GM21447 (cell line): ENCODE results near the gene PNLIPRP2.

Experiments used
- ATAC-seq: cut with Tn5 transposase; IDR thresholded peaks from one replicate; pipeline ENCODE4 v1.9.1; 2021; ENCODE audit not compliant: unreplicated experiment

PNLIPRP2 gene

DNA sequence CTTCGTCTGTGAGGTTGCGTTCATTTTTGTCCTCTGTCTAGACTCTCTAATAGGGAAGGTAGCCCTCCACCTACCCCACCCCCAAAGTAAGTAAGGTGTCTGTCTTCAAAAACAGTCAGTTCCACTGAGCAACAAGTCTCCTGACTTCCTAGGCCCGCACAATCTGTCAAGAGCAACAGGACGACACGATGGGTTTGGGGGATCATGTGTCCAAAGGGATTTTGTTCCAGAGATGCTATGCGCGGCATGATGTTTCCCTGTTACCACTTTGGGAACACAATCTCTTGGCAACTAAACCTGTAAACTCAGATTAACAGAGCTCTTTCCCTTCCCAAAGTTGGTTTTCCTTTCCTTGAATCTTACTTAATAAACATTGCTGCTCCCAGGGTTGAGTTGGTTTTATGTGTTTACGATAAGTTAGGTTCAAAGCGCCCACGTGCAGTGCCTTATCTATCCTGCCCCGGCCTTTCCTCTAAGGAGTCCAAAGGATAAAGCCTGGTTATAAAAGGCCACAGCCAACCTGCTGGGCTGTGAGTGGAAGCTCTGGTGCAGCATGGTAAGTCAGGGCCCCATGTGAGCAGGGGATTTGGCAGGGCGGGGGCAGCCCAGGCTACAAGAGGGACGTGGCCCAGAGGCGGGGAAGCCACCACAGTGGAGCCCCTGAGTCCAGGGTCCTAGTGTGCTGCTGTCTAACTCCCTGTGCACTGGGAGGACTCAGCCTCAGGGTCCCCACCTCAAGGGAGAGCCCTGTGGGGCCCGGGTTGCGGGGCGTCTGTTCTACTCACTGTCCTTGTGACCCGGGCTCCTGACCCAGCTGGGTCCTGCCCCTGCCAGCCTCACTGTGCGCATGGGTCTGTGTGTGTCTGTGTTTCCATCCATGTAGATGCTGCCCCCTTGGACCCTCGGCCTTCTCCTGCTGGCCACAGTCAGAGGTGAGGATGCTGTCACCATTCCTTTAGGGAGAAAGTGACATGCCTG, at the start of gene PNLIPRP2:
Gene PNLIPRP2 (plus strand): TSS at position 531 of the 978 bp plus-strand sequence.
- ATAC-seq = no peak

DNA sequence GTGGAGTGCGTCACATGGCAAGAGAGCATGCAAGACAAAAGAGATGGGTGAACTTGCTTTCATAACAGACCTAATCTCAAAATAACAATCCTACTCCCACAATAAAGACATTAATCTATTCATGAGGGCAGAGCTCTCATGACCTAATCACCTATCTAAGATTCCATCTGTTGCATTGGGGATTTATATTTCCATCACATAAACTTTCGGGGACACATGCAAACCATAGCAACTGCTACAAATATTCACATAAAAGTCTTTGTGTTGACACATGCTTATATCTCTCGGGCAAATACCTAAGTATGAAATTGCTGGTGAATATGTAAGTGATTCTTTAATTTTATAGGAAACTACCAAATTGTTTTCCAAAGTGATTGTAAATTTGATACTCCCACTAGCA, 46.0 kb upstream of the PNLIPRP2 start:
- ATAC-seq = no peak

DNA sequence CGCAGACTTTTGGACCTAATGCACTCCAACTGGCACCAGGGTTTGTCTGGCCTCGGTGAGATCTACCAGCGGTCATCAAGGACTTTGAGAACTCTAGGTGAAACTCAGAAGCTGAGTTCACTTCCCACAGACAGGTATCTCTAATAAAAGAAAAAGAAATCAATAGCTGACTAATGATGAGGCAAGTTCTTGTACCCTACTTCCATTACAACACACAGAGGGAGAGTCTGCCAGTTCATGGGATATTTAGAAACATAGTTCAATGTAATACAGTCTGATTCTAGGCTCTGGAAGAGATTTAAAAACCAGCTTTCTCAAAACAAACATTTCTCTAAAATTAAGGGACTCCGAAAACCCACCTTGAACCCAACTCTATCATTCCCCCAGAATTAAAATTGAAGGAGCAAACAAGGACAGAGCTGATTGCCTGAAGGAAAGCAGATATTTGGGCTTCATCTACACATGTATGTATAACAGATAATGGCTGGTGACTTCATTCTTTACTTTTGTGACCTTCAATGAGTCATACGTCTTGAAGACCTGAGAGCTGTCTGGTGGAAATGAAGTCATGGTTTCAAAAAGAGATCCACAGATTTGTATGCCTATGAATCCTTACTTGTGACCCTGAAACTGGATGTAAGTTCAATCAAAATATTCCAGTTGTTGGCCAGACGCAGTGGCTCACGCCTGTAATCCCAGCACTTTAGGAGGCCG, 32.7 kb upstream of the PNLIPRP2 start:
- no peak for ATAC-seq

DNA sequence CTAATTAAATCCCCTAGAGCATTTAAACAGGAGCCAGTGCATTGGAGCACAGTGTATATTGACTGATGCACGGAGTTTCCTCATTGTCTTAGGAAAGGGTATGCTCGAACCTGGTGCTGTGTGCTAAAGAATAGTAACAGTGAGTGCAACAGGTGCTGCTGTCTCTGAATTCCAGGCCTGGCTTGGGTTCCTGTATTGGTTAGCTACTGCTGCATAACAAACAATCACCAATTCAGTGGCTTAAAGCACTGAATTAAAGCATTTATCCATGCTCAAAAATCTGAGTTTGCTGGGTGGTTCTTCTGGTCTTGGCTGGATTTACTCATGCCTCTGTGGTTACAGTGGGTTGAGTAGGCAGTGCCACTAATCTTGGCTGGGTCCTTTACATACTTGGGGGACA, 31.8 kb upstream of the PNLIPRP2 start:
- ATAC-seq = no peak

DNA sequence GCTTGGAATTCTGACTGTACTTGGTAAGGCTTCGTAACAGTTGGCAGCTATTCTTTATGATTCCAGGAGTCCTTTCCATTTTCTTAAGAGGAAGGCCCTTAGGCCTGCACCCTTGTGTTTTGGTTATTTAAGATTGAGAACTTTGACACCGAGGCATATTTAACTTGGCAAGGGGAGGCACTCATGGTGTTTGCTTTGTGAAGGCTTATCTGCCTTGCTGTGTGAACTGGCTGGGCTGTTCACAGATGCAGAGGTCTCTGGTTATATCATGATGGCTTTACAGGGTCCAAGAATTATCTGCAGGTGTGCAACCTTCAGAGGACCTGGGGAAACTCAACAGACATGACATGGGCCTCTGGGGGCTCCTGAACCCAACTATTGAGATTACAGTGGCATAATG, 30.8 kb upstream of the PNLIPRP2 start:
- ATAC-seq = no peak

DNA sequence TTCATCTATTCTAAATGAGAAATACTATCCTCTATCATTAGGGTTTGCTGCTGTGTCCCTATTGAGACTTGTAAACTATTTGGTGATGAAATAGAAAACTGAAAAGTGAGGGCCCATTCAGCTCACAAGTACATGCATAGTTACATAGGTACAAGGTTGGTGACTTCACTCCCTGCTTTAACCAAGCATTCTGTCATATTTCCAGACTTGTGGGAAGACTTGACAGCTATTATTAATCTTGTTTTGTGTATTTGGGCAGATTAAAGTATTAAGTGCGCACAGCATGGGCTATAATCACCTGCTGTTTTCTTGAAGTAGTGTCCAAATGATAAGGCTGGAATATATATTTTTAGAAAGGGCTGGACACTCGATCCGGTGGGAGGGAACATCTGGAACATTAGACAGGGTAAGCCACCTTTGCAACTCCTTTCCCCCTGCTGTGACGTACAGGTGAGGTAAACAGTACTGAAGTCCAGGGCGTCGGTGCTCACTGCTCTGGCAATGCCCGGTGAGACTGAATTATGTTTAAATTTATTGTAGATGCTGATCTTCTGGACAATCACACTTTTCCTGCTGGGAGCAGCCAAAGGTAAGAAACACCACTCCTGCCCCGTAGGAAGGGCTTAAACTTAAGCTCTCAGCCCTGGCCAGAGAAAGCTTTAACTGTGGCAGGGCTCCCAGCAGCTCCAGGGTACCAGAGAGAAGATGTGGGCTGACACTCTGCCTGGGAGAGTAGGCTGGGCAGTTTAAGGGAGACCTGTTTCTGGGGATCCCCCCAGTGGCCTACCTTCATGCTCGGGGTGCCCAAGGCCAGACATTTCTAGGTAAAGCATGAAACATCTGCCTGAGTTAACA, 29.9 kb upstream of the PNLIPRP2 start, which contains the start of gene PNLIPRP1:
Gene PNLIPRP1 (plus strand): TSS at position 370 of the 855 bp plus-strand sequence. CDS start 171 bp downstream, at position 541.
- no peak for ATAC-seq

DNA sequence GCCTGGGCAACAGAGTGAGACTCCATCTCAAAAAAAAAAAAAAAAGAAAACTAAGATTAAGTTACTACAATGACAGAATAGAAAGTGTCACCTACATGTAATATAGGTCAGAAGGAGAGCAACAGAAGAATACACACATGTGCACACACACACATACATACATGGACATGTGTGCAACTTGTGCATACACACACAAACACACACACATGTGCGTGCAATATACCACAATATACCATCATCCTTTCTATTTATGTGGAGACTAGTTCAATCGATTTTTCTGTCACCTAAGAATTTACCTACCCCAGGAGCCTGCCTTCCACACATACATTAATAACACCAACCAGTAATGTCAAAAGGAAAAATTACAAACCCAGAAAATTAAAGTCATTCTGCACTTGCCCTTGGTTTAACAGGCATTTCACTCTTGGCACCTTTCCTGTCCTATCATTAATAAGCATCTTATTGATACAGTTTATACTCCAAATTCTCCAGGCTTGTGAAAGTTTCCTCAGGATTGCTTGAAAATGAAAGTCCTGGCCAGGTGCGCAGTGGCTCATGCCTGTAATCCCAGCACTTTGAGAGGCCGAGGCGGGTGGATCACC, 27.5 kb upstream of the PNLIPRP2 start:
- no peak for ATAC-seq

DNA sequence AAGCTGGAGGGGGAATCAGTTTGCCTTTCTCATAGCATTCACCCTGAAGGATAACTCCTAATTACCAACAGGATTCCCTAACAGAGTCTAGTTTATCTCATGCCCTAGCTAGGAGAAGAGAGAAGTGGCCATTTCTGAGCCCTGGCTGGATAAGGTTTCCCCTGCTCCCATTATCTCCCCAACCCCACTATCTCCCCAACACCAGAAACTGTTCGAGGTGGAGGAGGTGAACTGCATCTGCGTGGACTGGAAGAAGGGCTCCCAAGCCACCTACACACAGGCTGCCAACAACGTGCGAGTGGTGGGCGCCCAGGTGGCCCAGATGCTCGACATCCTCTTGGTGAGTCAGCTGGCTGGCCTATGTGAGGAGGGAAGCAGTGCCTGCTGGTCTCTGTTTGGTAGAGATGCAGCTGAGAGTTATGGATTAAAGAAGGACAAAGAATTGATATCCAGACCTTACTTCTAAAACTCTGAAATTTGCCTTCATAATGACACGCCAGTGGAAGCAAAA, 26.2 kb upstream of the PNLIPRP2 start:
- ATAC-seq = no peak

DNA sequence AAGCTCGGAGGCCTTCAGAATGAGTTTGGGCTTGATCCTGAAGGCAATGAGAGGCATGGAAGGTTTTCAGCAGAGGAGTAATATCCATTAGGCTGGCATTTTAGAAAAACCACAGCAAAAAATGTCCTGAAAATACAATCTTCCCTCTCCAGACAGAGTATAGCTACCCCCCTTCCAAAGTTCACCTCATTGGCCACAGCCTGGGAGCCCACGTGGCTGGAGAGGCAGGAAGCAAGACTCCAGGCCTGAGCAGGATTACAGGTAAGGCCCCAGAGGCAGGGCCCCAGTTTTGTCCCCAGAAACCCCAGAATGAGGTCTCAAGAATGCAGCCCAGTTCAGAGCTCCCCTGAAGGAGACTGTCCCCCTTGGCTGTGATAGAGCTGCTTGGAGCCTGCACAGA, 24.7 kb upstream of the PNLIPRP2 start:
- no peak for ATAC-seq

DNA sequence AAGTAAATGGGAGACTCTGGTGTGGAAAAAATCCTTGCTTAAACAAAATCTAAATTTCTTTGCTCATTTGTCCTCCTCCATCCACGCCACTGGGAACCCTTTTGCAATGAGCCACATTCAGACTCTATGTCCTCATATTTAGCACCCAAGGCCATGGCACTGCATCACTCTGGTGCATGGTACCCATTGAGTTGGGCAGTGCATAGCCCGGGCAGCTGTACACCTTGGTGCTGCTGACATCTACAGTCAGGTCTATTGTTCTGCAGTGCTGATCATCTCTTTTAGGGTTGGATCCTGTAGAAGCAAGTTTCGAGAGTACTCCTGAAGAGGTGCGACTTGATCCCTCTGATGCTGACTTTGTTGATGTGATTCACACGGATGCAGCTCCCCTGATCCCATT, 23.2 kb upstream of the PNLIPRP2 start:
- no peak for ATAC-seq

DNA sequence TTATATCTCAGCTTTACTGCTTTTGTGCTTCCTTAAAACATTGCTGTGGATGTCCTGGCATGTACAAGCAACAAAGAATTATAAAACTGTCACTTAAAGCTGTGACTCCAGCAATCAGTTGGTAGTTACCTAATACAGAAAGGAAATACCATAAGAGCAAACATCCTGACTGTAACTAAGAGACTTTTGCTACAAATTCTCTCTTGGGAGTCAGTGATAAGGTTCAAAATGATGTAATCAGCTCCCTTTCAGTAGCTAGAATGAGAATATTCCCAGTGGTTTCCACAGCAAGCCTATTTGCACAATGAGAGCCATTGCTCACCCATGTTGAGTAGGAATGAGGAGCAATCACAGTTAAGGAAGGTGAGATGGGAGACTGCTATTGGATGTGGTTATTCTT, 22.4 kb upstream of the PNLIPRP2 start:
- no peak for ATAC-seq

DNA sequence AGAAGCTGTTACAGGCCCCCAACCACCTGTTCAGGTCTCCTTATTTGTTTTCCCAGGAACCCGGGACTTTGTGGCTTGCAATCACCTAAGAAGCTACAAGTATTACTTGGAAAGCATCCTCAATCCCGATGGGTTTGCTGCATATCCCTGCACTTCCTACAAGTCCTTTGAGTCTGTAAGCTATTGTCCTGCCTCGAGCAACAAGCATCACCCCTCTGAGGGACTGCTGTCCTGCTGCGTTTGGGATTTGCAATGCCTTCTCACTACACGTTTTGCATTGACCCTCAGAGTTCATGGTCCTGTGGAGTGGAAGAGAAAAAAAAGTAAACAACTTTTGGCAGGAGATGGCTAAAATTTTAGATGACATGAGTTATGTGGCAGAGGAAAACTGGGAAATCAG, 20.8 kb upstream of the PNLIPRP2 start:
- no peak for ATAC-seq

DNA sequence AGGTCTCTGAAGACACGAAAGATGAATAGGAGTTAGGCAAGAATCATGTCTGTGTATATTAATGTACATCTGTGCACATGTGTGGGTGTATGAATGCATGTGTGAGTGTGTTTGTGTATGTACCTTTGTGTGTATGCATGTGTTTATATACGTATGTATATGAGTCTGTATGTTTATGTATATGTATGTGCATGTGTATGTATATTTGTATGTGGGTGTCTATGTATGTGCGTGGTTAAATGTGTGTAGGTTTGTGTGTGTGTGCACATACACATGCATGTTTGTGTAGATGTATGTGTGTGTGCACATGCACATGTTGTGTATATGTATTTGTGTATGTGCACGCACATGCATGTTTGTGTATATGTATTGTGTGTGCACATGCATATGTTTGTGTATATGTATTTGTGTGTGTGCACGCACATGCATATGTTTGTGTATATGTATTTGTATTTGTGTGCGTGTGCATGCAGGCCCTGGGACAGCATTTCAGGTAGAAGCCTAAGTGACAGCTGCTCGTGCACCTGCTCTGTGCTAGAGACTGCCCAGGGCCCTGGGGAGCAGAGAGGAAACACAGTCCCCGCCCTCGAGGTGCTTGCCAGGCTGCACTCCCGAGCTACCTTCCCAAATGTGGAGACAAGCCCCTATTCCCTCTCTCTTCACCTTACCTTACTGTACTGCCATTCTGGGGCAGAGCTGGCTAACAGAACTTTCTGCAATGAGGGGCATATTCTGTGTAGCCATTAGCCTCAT, 17.9 kb upstream of the PNLIPRP2 start:
- no peak for ATAC-seq

DNA sequence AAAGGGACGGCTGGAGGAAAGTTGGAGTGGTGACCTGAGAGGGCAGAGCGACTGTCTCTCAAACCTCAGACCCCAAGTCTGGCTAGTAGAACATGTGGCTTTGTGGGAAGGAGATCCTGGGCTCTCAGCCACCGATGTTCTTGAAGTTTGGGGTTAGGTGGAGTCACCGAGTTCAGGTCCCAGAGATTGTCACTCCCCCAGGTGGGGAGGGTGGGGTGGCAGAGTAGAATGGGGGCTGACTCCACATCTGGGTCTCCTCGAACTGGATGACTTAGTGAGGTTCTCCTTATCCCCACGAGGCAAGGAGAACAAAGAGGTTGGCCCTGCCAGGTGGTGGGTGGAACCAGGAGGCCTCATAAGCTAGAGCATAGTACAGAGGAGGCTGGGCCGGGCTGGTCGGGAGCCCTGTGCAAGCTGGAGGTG, 14.7 kb upstream of the PNLIPRP2 start:
- ATAC-seq = no peak

DNA sequence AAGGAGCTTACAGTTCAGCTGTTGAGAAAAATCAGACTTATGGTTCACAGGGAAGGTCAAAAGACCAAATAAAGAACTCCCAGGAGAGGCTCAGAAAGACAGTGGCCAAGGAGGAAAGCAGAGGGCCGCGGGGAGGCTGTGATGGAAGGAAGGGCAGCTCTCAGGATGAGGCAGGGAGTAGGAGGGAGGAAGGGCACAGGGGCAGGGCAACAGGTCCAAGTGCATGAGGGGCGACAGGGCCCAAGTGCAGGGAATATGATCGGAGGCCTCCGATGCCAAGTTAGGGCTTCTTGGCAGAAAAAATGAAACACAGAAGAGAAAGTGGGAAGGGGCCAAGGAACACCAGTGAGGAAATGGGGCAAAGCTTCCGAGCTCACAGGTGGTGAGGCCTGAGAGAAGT, 13.4 kb upstream of the PNLIPRP2 start:
- no peak for ATAC-seq

DNA sequence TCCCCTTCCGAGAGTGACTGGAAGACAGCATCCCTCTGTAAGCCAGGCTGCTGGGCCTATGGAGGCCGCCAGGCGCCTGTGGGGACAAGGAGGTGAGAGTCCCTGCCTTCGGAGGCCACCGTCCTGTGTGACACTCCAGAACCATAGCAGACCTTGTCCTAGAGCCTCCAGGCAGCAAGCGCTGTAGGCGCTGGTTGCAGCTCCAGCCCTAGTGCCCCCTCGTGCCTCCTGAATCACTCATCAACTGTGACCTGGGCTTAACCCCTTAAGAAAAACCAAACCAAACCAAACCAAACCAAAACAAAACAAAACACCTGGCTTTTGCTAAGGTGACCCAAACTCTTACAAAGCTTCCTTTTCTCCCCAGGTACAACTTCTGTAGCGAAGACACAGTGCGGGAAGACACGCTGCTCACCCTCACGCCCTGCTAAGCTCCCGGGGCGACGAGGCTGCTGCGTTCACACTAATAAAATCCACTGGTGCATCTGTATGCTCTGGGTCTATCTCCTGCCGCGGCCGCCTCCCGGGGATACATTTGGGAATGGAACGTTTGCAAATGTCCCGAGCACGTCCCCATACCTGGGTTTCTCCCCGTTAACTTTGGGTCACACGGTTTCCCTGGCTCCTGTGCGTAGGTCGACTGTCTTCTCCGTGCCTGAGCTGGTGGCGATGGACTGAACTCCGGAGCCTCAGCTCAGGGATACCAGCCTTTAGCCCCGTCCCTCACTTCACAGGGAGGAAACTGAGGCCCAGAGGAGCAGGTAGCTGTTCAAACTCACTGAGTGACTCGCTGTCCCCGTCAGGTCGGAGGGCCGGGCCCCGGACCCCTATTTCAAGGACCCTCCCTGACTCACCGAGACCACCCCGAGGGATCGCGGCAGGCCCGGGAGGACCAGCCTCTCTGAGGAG, 11.8 kb upstream of the PNLIPRP2 start:
- no peak for ATAC-seq

DNA sequence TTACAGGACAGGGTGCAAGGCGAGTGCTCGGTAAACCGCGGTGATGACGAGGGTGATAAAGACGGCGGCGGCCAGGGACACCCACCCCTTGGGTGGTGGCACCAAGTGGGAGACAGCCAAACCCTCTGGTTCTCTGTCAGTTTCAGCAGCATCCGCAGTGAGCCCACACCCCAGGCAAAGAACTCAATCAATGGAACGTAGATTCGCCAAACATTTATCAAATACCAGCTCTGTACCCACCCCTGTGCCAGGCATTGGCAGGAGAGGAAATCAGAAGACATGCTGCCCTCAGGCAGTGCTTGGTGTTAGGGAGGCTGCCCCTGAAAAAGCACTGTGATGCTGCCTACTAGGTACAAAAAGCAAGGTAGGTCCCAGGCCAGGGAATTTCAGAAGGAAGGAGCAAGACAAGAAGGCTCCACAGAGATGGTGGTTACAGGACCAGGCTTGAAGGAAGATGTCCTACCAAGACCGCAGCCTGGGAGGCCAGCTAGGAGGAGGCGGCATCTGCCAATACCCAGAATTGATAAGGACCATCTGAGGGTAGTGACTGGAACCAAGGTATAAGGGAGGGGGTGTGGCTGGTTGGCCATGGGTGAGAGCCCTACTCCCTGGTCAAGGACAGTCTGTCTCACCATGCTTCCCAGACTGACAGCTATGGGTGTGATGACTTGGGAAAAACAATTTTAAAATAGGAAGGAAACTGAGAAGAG, 10.2 kb upstream of the PNLIPRP2 start:
- ATAC-seq = no peak

DNA sequence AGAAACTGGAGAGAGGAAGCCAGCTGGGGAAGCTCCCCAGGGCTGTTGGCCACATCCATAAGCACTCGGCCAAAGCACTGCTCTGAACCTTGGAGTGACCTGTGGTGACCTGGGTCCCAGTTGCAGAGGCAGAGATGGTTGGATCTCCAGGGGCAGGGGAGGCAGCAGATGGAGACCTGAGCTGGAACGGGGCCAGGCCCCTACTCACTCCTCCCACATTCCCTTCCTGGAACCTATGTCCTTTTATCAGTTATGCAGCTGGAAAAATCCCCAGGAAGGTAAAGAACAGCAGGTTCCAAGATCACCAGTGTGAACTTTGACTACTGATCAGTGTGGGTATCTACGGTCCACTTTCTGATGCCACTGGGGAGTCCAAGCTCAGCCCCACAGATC, 9.6 kb upstream of the PNLIPRP2 start:
- ATAC-seq = no peak
